Stimulated activated CD4-positive, alpha-beta T cell treated with anti-CD3 and anti-CD28 coated beads, Interleukin-1b, Interleukin-23, amount 100 ng/mL, for 4 hours (primary cell): ENCODE data around the gene UBE2E2.

Experiments used
- DNase-seq, 2 donors: peaks; one replicate each; pipeline ENCODE4 v3.0.0-alpha.2; 2020; ENCODE audit warnings: low read depth in 2 of 2

UBE2E2 gene

GRCh38 chr3:23193831-23194230 lies 9.3 kb upstream of the UBE2E2 start:
- DNase-seq: no peak

GRCh38 chr3:23198801-23199200 lies 4.3 kb upstream of the UBE2E2 start:
- no peak for DNase-seq

GRCh38 chr3:23199649-23200048 lies 3.5 kb upstream of the UBE2E2 start:
- no peak for DNase-seq

- DNase-seq: no peak
Measured at GRCh38 chr3:23201154-23201838, 1.8 kb upstream of the UBE2E2 start.

- no peak for DNase-seq
Measured at GRCh38 chr3:23202203-23202920, 765 bp upstream of the UBE2E2 start.

GRCh38 chr3:23203708-23204330 lies 692 bp downstream of the UBE2E2 start:
- DNase-seq: peak in 1 of 2 donors; percentile 9

- DNase-seq: no peak
Measured at GRCh38 chr3:23206366-23206765, 3.2 kb downstream of the UBE2E2 start.

- DNase-seq: no peak
Measured at GRCh38 chr3:23209103-23209502, 6.0 kb downstream of the UBE2E2 start.

GRCh38 chr3:23209747-23210487 lies 6.8 kb downstream of the UBE2E2 start:
- no peak for DNase-seq

GRCh38 chr3:23213813-23214212 lies 10.7 kb downstream of the UBE2E2 start:
- no peak for DNase-seq

GRCh38 chr3:23217872-23218554 lies 14.9 kb downstream of the UBE2E2 start:
- DNase-seq: no peak

GRCh38 chr3:23219117-23219516 lies 16.0 kb downstream of the UBE2E2 start:
- DNase-seq: no peak

GRCh38 chr3:23219552-23219951 lies 16.4 kb downstream of the UBE2E2 start:
- no peak for DNase-seq

GRCh38 chr3:23221136-23221535 lies 18.0 kb downstream of the UBE2E2 start:
- DNase-seq: no peak

- DNase-seq: no peak
Measured at GRCh38 chr3:23232016-23232415, 28.9 kb downstream of the UBE2E2 start.

- DNase-seq: no peak
Measured at GRCh38 chr3:23232854-23233253, 29.7 kb downstream of the UBE2E2 start.

GRCh38 chr3:23235264-23235663 lies 32.1 kb downstream of the UBE2E2 start:
- no peak for DNase-seq

- DNase-seq: no peak
Measured at GRCh38 chr3:23236890-23237289, 33.8 kb downstream of the UBE2E2 start.

- no peak for DNase-seq
Measured at GRCh38 chr3:23238156-23238555, 35.0 kb downstream of the UBE2E2 start.

- no peak for DNase-seq
Measured at GRCh38 chr3:23238578-23238977, 35.5 kb downstream of the UBE2E2 start.

GRCh38 chr3:23239211-23240068 lies 36.3 kb downstream of the UBE2E2 start:
- DNase-seq: no peak
